ENCODE measurements around the gene SYT13. TPM values are rescaled to one million over a fixed set of nuclear protein-coding genes. Genes with fewer than 3 reads are reported as not detected.

The SYT13 gene
- total RNA-seq, 1 donor from 2014 or later: 0.05 TPM

Other genes with a start within 250 kb of the SYT13 start
- gene PRDM11, start 139.7 kb downstream of the SYT13 start, total RNA-seq: 4.2 and 6.3 TPM in 2 replicates